Measurements from ENCODE around the gene VWF.

The VWF gene

GRCh38 chr12:5973461-5974115, 150.9 kb downstream of the VWF start:
- no peak overlapping the region for H3K4me3 ChIP-seq (ENCODE audit: low read depth in 1 of 2, low read length in 2 of 2)
- no peak overlapping the region for H3K9ac ChIP-seq (ENCODE audit: low read depth in 1 of 2, low read length in 2 of 2)
- no peaks in the 10 kb centered on the region for H3K36me3 ChIP-seq (ENCODE audit: control insufficient read depth in 1 of 2, insufficient read depth in 2 of 2, low read length in 2 of 2)
- H3K27me3 ChIP-seq (ENCODE audit: control insufficient read depth in 1 of 2, insufficient read depth in 2 of 2, low read length in 2 of 2) = peaks cover 0 to 3% of the 10 kb centered on the region in 2 donors
- H3K27ac ChIP-seq (ENCODE audit: low read depth, low read length) = no peak overlapping the region
- no peaks in the 10 kb centered on the region for H3K9me3 ChIP-seq (ENCODE audit: control insufficient read depth in 1 of 2, low read length in 2 of 2)
- no peaks in the 10 kb centered on the region for H3K4me1 ChIP-seq (ENCODE audit: control insufficient read depth in 1 of 2, insufficient read depth in 2 of 2, low read length in 2 of 2)

GRCh38 chr12:5972387-5972786, 152.1 kb downstream of the VWF start:
- Histone ChIP-seq H3K9ac (ENCODE audit: low read depth in 1 of 2, low read length in 2 of 2) (no peak overlapping the region), H3K27me3 (ENCODE audit: control insufficient read depth in 1 of 2, insufficient read depth in 2 of 2, low read length in 2 of 2) (peaks cover 0 to 3% of the 10 kb centered on the region in 2 donors), H3K27ac (ENCODE audit: low read depth, low read length) (no peak overlapping the region), H3K4me3 (ENCODE audit: low read depth in 1 of 2, low read length in 2 of 2) (no peak overlapping the region), H3K9me3 (ENCODE audit: control insufficient read depth in 1 of 2, low read length in 2 of 2) (no peaks in the 10 kb centered on the region), H3K36me3 (ENCODE audit: control insufficient read depth in 1 of 2, insufficient read depth in 2 of 2, low read length in 2 of 2) (no peaks in the 10 kb centered on the region), H3K4me1 (ENCODE audit: control insufficient read depth in 1 of 2, insufficient read depth in 2 of 2, low read length in 2 of 2) (no peaks in the 10 kb centered on the region)

- H3K4me1 ChIP-seq (ENCODE audit: control insufficient read depth in 1 of 2, insufficient read depth in 2 of 2, low read length in 2 of 2) = no peaks in the 10 kb centered on the region
- H3K9me3 ChIP-seq (ENCODE audit: control insufficient read depth in 1 of 2, low read length in 2 of 2) = no peaks in the 10 kb centered on the region
- H3K27ac ChIP-seq (ENCODE audit: low read depth, low read length) = no peak overlapping the region
- H3K36me3 ChIP-seq (ENCODE audit: control insufficient read depth in 1 of 2, insufficient read depth in 2 of 2, low read length in 2 of 2) = no peaks in the 10 kb centered on the region
- H3K9ac ChIP-seq (ENCODE audit: low read depth in 1 of 2, low read length in 2 of 2) = no peak overlapping the region
- no peak overlapping the region for H3K4me3 ChIP-seq (ENCODE audit: low read depth in 1 of 2, low read length in 2 of 2)
- H3K27me3 ChIP-seq (ENCODE audit: control insufficient read depth in 1 of 2, insufficient read depth in 2 of 2, low read length in 2 of 2) = no peaks in the 10 kb centered on the region
Observed at GRCh38 chr12:5971194-5971850, 153.1 kb downstream of the VWF start.

GRCh38 chr12:5969974-5970690, 154.3 kb downstream of the VWF start:
- H3K4me1 ChIP-seq (ENCODE audit: control insufficient read depth in 1 of 2, insufficient read depth in 2 of 2, low read length in 2 of 2) = peaks cover 0 to 3% of the 10 kb centered on the region in 2 donors
- H3K4me3 ChIP-seq (ENCODE audit: low read depth in 1 of 2, low read length in 2 of 2) = no peak overlapping the region
- no peaks in the 10 kb centered on the region for H3K27me3 ChIP-seq (ENCODE audit: control insufficient read depth in 1 of 2, insufficient read depth in 2 of 2, low read length in 2 of 2)
- no peaks in the 10 kb centered on the region for H3K36me3 ChIP-seq (ENCODE audit: control insufficient read depth in 1 of 2, insufficient read depth in 2 of 2, low read length in 2 of 2)
- H3K27ac ChIP-seq (ENCODE audit: low read depth, low read length) = no peak overlapping the region
- H3K9me3 ChIP-seq (ENCODE audit: control insufficient read depth in 1 of 2, low read length in 2 of 2) = no peaks in the 10 kb centered on the region
- H3K9ac ChIP-seq (ENCODE audit: low read depth in 1 of 2, low read length in 2 of 2) = no peak overlapping the region

- peaks cover 0 to 3% of the 10 kb centered on the region in 2 donors for H3K4me1 ChIP-seq (ENCODE audit: control insufficient read depth in 1 of 2, insufficient read depth in 2 of 2, low read length in 2 of 2)
- no peak overlapping the region for H3K9ac ChIP-seq (ENCODE audit: low read depth in 1 of 2, low read length in 2 of 2)
- H3K36me3 ChIP-seq (ENCODE audit: control insufficient read depth in 1 of 2, insufficient read depth in 2 of 2, low read length in 2 of 2) = no peaks in the 10 kb centered on the region
- peaks cover 0 to 5% of the 10 kb centered on the region in 2 donors for H3K27me3 ChIP-seq (ENCODE audit: control insufficient read depth in 1 of 2, insufficient read depth in 2 of 2, low read length in 2 of 2)
- no peaks in the 10 kb centered on the region for H3K9me3 ChIP-seq (ENCODE audit: control insufficient read depth in 1 of 2, low read length in 2 of 2)
- H3K4me3 ChIP-seq (ENCODE audit: low read depth in 1 of 2, low read length in 2 of 2) = no peak overlapping the region
- H3K27ac ChIP-seq (ENCODE audit: low read depth, low read length) = no peak overlapping the region
Observed at GRCh38 chr12:5969156-5969973, 155.1 kb downstream of the VWF start.

GRCh38 chr12:5967645-5968415, 156.6 kb downstream of the VWF start:
- Histone ChIP-seq H3K9me3 (ENCODE audit: control insufficient read depth in 1 of 2, low read length in 2 of 2) (no peaks in the 10 kb centered on the region), H3K27me3 (ENCODE audit: control insufficient read depth in 1 of 2, insufficient read depth in 2 of 2, low read length in 2 of 2) (peaks cover 0 to 5% of the 10 kb centered on the region in 2 donors), H3K4me1 (ENCODE audit: control insufficient read depth in 1 of 2, insufficient read depth in 2 of 2, low read length in 2 of 2) (peaks cover 0 to 3% of the 10 kb centered on the region in 2 donors), H3K36me3 (ENCODE audit: control insufficient read depth in 1 of 2, insufficient read depth in 2 of 2, low read length in 2 of 2) (no peaks in the 10 kb centered on the region), H3K9ac (ENCODE audit: low read depth in 1 of 2, low read length in 2 of 2) (no peak overlapping the region), H3K27ac (ENCODE audit: low read depth, low read length) (no peak overlapping the region), H3K4me3 (ENCODE audit: low read depth in 1 of 2, low read length in 2 of 2) (no peak overlapping the region)

- Histone ChIP-seq H3K4me3 (ENCODE audit: low read depth in 1 of 2, low read length in 2 of 2) (no peak overlapping the region), H3K36me3 (ENCODE audit: control insufficient read depth in 1 of 2, insufficient read depth in 2 of 2, low read length in 2 of 2) (no peaks in the 10 kb centered on the region), H3K9ac (ENCODE audit: low read depth in 1 of 2, low read length in 2 of 2) (no peak overlapping the region), H3K27ac (ENCODE audit: low read depth, low read length) (no peak overlapping the region), H3K9me3 (ENCODE audit: control insufficient read depth in 1 of 2, low read length in 2 of 2) (no peaks in the 10 kb centered on the region), H3K4me1 (ENCODE audit: control insufficient read depth in 1 of 2, insufficient read depth in 2 of 2, low read length in 2 of 2) (peaks cover 0 to 3% of the 10 kb centered on the region in 2 donors), H3K27me3 (ENCODE audit: control insufficient read depth in 1 of 2, insufficient read depth in 2 of 2, low read length in 2 of 2) (peaks cover 0 to 5% of the 10 kb centered on the region in 2 donors)
Observed at GRCh38 chr12:5966486-5967095, 157.9 kb downstream of the VWF start.

GRCh38 chr12:5965950-5966383, 158.5 kb downstream of the VWF start:
- peaks cover 0 to 3% of the 10 kb centered on the region in 2 donors for H3K4me1 ChIP-seq (ENCODE audit: control insufficient read depth in 1 of 2, insufficient read depth in 2 of 2, low read length in 2 of 2)
- no peak overlapping the region for H3K27ac ChIP-seq (ENCODE audit: low read depth, low read length)
- H3K4me3 ChIP-seq (ENCODE audit: low read depth in 1 of 2, low read length in 2 of 2) = no peak overlapping the region
- H3K36me3 ChIP-seq (ENCODE audit: control insufficient read depth in 1 of 2, insufficient read depth in 2 of 2, low read length in 2 of 2) = no peaks in the 10 kb centered on the region
- peaks cover 0 to 5% of the 10 kb centered on the region in 2 donors for H3K27me3 ChIP-seq (ENCODE audit: control insufficient read depth in 1 of 2, insufficient read depth in 2 of 2, low read length in 2 of 2)
- no peaks in the 10 kb centered on the region for H3K9me3 ChIP-seq (ENCODE audit: control insufficient read depth in 1 of 2, low read length in 2 of 2)
- H3K9ac ChIP-seq (ENCODE audit: low read depth in 1 of 2, low read length in 2 of 2) = no peak overlapping the region

All from duodenal mucosa (tissue), 2 donors.